ENCODE measurements around the gene RIPOR3. TPM values are rescaled to one million over a fixed set of nuclear protein-coding genes. Genes with fewer than 3 reads are reported as not detected.

RIPOR3 gene
- total and polyA plus RNA-seq, 9 of the 15 experiments (the other 6 are each of a cell fraction or from before 2014, with no cell fraction given), result 3.3 to 62.7 (median 21.4) TPM

DNA sequence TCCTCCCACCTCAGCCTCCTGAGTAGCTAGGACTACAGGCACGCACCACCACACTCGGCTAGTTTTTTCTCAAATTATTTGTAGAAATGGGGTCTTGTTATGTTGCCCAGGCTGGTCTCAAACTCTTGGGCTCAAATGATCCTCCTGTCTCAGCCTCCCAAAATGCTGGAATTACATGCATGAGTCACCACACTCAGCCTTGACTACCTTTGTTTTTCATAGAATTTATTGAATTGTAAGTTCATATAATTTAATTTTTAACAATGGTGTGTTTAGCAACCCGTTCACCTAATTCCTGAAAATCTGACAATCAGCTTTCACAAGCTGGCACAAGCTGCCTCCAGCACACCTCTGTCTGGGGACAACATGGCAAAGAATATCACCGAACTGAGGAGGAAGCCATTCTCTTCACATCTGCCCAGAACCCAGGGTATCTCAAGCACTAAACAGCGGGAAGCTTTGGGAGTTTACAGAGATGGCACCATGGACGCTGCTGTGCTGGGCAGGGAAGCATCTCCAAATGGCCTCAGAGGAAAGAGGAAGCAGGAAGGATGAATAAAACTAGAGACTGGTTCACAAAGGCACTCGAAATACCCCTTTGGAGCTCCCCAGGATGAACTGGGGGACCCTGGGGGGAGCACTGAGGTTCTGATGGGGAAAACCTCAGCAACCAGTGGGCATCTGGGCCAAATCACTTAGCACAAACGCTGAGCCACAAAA, 2.9 kb downstream of the RIPOR3 start (continued):
- TF ChIP-seq, protein P1, sequence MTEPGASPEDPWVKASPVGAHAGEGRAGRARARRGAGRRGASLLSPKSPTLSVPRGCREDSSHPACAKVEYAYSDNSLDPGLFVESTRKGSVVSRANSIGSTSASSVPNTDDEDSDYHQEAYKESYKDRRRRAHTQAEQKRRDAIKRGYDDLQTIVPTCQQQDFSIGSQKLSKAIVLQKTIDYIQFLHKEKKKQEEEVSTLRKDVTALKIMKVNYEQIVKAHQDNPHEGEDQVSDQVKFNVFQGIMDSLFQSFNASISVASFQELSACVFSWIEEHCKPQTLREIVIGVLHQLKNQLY (CRISPR knock-in tag; conservative IDR thresholded peaks at IDR 0.05), result no peak
- TF ChIP-seq, protein P2, sequence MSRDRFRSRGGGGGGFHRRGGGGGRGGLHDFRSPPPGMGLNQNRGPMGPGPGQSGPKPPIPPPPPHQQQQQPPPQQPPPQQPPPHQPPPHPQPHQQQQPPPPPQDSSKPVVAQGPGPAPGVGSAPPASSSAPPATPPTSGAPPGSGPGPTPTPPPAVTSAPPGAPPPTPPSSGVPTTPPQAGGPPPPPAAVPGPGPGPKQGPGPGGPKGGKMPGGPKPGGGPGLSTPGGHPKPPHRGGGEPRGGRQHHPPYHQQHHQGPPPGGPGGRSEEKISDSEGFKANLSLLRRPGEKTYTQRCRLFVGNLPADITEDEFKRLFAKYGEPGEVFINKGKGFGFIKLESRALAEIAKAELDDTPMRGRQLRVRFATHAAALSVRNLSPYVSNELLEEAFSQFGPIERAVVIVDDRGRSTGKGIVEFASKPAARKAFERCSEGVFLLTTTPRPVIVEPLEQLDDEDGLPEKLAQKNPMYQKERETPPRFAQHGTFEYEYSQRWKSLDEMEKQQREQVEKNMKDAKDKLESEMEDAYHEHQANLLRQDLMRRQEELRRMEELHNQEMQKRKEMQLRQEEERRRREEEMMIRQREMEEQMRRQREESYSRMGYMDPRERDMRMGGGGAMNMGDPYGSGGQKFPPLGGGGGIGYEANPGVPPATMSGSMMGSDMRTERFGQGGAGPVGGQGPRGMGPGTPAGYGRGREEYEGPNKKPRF (IDR thresholded peaks at IDR 0.05; ENCODE audit: low read depth, low read length), result no peak
- TF ChIP-seq ESRRA (IDR thresholded peaks at IDR 0.05; ENCODE audit: borderline replicate concordance, low read depth), result no peak
- peak; percentile 38; the same call in 1 of the 2 replicates for TF ChIP-seq BCOR (IDR thresholded peaks at IDR 0.05)
- TF ChIP-seq ZFP36 (IDR thresholded peaks at IDR 0.05; ENCODE audit: low read depth, low read length, partially characterized antibody), result no peak
- TF ChIP-seq ZNF696 (CRISPR knock-in tag; conservative IDR thresholded peaks at IDR 0.05), result no peak
- TF ChIP-seq, protein P3, sequence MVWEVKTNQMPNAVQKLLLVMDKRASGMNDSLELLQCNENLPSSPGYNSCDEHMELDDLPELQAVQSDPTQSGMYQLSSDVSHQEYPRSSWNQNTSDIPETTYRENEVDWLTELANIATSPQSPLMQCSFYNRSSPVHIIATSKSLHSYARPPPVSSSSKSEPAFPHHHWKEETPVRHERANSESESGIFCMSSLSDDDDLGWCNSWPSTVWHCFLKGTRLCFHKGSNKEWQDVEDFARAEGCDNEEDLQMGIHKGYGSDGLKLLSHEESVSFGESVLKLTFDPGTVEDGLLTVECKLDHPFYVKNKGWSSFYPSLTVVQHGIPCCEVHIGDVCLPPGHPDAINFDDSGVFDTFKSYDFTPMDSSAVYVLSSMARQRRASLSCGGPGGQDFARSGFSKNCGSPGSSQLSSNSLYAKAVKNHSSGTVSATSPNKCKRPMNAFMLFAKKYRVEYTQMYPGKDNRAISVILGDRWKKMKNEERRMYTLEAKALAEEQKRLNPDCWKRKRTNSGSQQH (CRISPR knock-in tag; IDR thresholded peaks at IDR 0.05), result no peak
- TF ChIP-seq, protein P4, sequence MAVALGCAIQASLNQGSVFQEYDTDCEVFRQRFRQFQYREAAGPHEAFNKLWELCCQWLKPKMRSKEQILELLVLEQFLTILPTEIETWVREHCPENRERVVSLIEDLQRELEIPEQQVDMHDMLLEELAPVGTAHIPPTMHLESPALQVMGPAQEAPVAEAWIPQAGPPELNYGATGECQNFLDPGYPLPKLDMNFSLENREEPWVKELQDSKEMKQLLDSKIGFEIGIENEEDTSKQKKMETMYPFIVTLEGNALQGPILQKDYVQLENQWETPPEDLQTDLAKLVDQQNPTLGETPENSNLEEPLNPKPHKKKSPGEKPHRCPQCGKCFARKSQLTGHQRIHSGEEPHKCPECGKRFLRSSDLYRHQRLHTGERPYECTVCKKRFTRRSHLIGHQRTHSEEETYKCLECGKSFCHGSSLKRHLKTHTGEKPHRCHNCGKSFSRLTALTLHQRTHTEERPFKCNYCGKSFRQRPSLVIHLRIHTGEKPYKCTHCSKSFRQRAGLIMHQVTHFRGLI (CRISPR knock-in tag; IDR thresholded peaks at IDR 0.05), result no peak
- TF ChIP-seq EZH2 (IDR thresholded peaks at IDR 0.05; ENCODE audit: borderline replicate concordance, low read depth, low read length), result no peak
- TF ChIP-seq, protein P5, sequence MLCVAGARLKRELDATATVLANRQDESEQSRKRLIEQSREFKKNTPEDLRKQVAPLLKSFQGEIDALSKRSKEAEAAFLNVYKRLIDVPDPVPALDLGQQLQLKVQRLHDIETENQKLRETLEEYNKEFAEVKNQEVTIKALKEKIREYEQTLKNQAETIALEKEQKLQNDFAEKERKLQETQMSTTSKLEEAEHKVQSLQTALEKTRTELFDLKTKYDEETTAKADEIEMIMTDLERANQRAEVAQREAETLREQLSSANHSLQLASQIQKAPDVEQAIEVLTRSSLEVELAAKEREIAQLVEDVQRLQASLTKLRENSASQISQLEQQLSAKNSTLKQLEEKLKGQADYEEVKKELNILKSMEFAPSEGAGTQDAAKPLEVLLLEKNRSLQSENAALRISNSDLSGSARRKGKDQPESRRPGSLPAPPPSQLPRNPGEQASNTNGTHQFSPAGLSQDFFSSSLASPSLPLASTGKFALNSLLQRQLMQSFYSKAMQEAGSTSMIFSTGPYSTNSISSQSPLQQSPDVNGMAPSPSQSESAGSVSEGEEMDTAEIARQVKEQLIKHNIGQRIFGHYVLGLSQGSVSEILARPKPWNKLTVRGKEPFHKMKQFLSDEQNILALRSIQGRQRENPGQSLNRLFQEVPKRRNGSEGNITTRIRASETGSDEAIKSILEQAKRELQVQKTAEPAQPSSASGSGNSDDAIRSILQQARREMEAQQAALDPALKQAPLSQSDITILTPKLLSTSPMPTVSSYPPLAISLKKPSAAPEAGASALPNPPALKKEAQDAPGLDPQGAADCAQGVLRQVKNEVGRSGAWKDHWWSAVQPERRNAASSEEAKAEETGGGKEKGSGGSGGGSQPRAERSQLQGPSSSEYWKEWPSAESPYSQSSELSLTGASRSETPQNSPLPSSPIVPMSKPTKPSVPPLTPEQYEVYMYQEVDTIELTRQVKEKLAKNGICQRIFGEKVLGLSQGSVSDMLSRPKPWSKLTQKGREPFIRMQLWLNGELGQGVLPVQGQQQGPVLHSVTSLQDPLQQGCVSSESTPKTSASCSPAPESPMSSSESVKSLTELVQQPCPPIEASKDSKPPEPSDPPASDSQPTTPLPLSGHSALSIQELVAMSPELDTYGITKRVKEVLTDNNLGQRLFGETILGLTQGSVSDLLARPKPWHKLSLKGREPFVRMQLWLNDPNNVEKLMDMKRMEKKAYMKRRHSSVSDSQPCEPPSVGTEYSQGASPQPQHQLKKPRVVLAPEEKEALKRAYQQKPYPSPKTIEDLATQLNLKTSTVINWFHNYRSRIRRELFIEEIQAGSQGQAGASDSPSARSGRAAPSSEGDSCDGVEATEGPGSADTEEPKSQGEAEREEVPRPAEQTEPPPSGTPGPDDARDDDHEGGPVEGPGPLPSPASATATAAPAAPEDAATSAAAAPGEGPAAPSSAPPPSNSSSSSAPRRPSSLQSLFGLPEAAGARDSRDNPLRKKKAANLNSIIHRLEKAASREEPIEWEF (CRISPR knock-in tag; IDR thresholded peaks at IDR 0.05), result no peak
- no peak for TF ChIP-seq ZNF764 (CRISPR knock-in tag; IDR thresholded peaks at IDR 0.05; ENCODE audit: low read depth)

All from K562 (cell line).